GM21717 (cell line): ENCODE data around the gene TM2D3.
A peak's percentile ranks its signal among the peaks of the same experiment; 100 is the strongest.
"Not testable (repeated sequence)": the region's sequence is repeated elsewhere in the genome, so short reads cannot be mapped to it uniquely, and the experiment has no call there.

Source experiments
- ATAC-seq: cut with Tn5 transposase; IDR thresholded peaks from one replicate; pipeline ENCODE4 v1.9.1; 2021; ENCODE audit warnings: mild to moderate bottlenecking, moderate library complexity; ENCODE audit not compliant: unreplicated experiment

Gene TM2D3

DNA sequence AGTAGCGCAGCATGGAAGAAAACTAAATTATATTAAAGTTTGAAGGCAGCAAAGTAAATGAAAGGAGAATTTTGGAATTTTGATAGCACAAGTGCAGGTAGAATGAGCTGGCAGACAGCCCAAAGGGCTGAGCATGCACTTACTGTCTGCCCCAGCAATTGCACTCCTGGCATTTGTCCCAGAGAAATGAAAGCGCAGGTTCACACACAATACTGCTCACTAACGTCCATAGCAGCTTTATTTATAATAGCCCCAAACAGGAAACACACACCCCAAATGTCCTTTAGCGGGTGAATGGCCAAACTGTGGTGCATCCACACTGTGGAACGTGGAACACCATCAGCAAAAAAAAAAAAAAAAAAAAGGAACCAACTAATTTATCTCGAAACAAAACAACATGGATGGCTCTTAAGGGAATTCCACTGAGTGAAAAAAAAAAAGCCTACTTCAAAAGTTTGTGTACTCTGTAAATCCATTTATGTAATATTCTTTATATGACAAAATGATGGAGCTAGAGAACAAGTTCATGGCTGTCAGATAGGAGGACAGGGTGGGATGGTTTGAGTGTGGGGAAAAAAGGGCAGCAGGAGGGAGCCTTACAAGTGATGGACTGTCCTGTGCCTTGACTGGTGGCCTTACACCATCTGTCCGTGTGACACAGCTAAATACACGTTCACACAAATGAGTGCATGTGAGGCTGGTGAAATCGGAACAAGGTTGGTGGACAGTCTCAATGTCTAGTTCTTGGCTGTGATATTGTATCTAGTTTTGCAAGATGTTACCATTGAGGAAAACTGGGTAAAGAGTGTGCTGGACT, 6.0 kb upstream of the TM2D3 start:
- ATAC-seq = no peak

DNA sequence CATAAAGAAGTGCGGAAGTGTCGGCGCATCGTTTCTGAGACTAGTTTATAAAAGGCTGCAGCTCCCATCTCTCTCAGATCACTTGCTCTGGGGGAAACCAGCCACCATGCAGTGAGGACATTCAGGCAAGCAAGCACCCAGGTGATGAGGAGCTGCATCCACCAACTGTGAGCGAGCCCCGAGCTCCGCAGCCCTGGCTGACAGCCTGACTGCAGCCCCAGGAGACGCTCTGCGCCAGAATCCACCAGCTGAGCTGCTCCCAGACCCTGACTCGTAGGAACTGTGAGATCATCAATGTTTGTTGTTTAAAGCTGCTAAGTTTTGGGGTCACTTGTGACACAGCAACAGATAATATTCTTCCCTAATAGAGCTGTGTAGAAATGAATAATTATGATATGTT, 5.0 kb upstream of the TM2D3 start:
- no peak for ATAC-seq

DNA sequence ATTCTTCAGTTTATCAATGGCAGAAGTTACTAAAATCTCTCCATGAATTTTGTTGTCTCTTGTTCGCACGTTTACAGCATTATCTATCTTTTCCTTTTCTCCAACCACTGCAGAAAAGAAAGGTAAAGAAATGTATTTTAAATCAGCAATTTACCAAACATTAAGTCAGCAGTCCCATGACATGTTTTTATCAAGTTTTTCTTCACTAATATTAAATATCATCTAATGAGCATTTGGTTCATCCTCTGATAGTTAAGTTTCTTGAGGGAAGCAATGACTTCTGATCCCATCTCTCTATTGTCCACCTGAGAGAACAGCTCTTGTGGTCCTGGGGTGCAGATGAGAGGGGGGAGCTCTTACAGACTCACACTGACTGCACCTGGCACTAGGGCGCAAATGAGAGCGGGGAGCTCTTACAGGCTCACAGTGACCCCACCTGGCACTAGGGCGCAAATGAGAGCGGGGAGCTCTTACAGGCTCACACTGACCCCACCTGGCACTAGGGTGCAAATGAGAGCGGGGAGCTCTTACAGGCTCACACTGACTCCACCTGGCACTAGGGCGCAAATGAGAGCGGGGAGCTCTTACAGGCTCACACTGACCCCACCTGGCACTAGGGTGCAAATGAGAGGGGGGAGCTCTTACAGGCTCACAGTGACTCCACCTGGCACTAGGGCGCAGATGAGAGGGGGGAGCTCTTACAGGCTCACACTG, 2.6 kb upstream of the TM2D3 start:
- ATAC-seq = not testable (repeated sequence)

DNA sequence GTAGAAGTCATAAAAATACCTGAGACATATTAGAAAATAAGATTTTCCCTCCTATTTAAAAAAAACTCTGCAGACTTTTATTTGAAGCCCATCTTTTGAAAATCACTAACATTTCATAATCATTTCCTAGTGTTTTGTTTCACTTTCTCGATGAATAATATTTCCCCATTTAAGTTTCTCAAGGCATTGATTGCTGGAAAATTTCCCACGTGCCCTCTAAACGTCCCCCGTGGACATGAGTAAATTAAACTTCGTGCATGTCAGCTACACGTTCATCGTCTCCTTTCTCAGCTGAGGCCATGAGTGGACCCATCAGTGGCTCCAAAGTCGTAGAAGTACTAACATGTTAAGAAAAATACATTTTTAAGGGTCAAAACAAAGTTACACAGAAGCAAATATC, 2.0 kb upstream of the TM2D3 start:
- no peak for ATAC-seq

DNA sequence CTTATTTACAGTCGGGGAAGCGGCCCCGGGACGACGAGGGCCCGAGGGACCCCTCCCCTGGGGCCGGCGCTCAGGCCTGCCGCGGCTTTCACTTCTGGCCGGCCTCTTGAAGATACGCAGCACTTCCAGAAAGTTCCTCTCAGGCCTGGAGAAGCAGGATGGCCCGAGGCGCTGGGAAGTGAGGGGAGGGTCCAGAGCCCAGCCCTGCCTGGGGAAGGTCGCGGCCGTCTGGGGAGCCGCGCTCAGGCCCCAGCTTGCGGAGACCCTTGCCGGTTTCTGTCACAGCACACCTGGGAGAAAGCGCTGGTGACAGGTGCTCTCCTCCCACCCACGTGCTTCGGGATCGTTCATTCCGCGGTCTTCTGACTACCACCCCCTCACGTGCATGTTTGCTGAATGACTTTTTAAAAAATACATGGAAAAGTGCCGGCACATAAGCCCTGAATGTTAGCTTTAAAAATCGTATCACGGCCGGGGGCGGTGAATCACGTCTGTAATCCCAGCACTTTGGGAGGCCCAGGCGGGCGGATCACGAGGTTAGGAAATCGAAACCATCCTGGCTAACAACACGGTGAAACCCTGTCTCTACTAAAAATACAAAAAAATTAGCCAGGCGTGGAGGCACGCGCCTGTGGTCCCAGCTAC, 727 bp upstream of the TM2D3 start:
- ATAC-seq = peak; percentile 18

DNA sequence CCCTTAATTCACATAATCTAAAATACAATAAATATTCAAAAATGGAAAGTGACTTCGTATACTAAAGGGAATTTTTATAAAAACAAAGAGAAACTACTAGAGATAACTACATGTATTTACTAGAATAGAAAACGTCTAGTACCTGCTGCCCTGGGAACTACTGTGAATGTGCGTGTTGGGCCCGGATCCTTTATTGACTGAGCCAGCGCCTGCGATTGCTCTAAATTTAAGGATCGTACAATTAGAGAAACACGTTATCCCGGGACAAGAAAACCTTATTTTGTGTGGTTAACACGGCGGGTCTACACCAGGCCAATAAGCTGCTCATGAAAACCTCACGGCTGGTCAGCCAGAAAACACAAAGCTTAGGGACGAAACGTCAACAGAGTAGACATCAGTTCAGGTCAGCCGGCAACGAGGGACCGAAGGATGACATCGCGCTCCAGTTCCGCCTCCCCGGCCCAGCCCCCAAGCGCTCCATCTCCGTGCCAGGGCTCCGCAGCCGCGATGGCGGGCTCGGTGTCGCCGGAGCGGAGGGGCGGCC, 555 bp downstream of the TM2D3 start:
- peak; percentile 50 for ATAC-seq

DNA sequence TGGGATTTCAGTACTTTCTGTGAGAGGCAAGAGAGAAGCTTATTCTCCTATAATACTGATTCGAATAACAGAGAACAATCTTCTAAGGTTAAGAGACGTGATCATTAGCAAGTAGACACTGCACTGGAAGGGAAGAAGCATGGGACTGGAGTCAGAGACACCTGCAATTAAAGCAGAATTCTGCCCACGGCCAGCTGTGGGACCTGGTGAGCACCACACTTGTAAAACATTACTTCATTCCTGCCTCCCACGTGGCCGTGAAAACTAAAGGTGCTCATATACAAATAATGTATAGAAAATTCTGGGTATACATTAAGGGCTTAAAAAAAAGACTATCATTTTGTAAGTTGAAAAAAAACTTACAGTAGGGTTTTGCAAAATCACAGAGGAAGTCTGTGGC, 2.0 kb downstream of the TM2D3 start:
- ATAC-seq = no peak

DNA sequence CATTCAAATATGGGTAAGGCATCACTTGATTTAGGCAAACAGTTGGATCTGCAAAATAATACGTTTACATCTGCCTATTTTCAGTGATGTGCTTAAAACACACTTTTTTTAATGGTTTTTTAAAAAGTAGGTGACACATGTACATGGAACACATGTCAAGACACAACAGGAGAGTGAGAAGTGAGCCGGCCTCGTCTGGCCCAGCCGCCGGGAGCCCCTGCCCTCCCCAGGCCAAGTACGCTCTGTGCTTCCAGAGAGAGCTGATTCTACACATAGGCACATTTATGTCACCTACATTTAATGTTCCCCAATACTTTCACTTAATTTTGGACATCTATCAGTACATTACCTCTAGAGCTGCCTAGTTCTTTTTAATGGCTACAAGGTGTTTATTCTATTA, 3.8 kb downstream of the TM2D3 start:
- no peak for ATAC-seq

DNA sequence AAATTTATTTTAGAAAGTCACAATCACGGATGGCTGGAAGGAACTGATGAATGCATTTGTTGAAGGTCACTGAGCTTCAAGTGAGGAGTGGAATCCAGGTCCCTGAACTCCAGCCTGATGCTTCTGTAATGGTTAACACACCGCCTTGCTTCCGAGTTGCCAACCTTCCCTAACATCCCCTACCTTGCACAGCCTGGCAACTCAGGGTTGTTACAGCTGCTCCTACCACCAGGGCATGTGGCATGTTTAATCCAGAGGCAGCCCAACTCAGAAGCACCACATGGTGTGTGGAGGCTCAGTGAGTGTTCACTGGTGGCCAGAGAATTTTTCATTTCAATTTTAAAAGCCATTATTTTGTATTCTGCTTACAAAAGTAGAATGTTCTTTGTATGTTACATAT, 4.9 kb downstream of the TM2D3 start:
- ATAC-seq = no peak

DNA sequence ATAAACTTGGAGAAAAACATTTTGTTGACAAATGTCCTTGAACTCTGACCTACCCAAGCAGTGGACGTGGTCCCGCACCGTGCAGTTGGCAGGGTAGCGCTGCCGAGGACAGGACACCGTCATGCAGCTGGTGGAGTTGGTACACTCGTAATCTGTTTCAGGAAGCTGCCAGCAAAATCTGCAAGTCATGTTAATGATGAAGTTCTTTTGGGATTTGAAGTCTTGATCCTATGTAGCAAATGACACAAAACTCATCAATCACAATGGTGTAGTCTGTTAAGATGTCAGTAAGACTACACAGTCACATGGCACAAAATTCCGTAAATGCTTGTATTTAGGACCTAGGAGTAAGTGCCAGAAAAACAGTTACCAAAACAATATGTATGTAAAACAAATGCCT, 5.5 kb downstream of the TM2D3 start:
- no peak for ATAC-seq

DNA sequence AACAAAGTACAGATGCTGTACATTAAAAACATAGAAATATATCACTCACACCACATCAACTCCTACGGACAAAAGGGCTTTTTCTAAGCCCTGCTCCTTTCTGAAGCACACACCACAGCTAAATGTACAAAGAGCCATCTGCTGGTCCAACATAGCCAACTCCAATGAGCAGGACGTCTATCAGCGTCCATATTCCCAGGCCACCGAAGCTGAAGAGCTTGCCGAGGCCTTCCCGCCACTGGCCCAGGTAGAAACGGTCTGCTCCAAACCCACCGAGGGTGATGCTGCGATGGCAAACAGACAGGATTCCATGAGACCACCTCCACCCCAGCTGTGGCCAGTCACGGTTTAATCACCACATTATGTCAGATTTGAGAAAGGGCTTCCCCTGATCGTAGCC, 9.8 kb downstream of the TM2D3 start:
- ATAC-seq = no peak

DNA sequence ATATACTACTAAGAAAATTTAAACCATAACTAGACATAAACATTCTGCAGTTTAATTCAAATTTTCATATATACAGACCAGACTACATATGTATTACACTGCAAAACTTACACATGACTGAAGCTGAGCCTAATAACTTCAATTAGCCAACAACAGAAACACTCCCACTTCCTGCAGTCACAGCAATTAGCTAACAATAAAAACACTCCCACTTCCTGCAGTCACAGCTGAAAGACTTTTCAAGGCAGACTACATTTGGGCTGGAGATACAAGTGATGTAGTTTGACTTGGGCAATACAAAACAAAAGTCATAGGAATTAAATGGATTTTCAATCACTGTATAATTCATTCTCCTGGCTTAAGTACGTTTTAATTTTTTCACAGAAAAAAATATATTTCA, 10.3 kb downstream of the TM2D3 start:
- ATAC-seq = no peak

DNA sequence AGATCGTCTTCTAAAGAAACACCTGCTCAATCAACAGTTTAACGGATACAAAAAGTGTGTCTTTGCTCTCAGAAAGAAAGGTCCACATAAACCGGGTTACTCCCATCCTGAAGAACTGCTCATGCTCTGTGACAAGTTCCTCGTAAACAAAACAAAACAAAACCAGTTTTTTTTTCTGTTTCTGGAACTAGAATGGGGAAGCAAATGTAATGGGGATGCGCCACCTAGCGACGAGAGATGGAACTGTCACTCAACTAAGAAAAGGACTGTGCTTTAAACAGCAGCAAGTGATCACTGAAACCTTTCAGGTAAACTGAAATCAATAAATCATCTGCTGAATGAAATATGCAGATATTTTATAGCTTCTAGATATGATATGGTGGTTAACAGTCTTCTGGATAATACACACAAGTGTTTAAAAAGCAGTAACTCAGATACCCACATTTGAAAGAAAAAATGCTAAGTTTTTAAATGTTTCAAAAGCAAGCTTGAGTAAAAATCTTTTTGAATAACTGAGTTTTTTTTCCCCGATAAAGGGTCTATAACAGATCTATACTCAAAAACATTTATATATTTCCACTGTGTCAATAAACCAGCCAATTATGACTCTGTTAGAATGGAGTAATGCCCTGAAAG, 10.9 kb downstream of the TM2D3 start:
- peak; percentile 64 for ATAC-seq

DNA sequence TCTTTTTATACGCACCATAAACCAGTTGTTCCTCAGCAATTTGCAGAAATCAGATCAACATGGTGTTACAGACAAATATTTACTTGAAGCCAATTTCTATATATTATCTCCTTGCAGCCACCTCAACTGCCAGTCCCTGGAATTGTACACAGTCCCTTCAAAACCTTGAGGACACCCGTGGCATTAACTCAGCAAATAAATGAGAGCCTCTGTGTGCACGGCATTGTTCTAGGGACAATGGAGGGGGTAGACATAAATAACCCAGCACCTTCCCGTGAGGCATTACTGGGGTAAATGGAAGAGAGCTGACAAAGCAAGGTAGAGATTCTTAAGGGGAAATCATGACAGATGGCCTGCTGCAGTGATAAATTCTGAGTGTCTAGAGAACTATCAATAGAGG, 12.5 kb downstream of the TM2D3 start:
- ATAC-seq = no peak

DNA sequence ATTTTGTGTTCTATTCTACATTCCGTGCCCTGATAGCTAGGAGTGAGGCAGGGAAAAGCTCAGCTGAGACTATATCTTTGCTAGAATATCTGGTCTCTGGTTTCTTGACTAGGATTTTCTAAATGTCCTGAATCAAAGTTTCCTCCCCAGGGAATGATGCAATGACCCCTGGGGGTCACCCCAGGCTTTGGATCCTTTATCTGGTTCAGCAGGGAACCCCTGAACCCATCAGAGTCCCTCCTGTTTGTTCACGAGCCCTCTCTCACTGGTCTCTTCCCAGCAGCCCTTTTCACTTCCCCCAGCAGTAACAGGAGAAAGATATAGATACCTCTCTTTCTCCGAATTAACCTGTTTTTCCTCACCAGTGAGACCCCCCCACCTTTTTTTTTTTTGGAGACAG, 14.3 kb downstream of the TM2D3 start:
- no peak for ATAC-seq

DNA sequence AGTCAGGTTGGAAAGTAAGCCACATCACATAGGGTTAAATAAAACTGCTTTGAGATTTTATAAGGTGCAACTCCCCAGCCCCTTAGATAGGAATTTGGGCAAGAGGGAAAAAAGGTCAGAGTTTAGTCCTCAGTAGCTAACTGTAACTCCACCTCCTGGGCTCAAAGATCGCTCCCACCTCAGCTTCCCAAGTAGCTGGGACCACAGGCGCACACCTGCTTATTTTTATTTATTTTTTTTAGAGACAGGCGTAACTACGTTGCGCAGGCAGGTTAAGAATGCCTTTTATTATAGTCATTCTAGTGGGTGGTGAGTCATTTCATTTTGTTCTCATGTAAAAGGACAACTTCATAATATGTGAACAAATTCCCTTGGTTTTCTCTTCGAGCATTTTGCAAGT, 14.7 kb downstream of the TM2D3 start:
- ATAC-seq = no peak

DNA sequence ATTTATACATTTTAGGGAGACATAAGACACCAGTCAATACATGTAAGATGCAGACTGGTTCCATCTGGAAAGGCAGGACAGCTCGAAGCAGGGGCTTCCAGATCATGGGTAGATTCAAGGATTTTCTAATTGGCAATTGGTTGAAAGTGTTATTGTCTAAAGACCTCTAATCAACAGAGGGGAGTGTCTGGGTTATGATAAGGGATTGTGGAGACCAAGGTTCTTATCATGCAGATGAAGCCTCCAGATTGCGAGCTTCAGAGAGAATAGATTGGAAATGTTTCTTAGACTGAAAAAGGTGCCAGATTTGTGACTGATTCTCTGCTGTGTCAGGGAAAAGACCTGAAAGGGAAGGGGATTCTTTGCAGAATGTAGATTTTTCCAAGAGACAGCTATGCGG, 15.1 kb downstream of the TM2D3 start:
- ATAC-seq = no peak

DNA sequence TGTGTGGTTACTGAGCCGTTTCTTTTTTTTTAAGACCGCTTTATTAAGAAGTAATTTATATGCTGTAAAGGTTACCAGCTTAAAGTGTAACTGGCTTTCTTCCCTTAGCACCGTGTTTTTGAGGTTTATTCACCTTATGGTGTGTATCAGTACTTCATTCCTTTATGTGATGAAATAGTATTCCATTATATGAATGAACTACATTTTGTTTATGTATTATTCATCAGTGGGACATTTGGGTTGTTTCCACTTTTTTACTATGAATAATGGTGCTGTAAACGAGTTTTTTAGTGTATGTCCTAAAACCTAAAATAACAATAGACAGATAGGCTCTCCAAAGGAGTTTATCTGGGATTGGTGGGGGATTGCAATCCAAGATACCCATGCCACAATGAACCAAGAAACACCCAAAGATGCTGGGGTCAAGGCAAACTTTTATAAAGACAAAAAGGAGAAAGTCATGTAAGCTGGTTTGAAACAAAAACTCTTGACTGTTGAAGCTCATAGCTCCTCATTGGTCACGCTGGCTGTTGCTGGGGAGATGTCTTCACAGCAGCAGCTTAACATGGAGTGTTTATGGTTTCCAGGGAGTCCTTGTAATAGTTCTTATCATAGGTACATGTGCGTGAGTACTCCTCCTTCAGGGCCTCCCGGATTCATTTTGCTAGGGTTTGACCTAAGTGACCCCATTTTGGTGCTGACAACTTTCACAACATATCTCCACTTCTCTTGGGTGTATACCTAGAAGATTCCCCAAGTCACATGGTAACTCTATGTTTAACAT, 16.0 kb downstream of the TM2D3 start:
- ATAC-seq = no peak

DNA sequence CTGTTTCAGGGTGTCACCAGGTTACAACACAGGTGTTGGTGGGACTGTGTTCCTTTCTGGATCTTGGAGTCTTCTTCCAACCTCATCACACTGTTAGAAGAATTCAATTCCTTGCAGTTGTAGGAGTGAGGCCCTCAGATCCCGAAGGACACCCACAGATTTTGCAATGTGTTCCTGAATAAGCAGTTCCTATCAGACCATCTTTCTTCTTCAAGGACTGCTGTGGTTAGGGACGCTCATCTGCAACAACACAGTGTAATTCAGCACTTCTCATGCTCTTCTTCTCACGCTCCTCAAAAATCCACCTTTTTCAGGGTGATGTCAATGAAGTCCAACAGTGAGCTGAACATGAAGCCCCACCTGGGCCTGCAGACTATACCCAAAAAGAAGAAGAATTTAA, 18.8 kb downstream of the TM2D3 start:
- ATAC-seq = no peak

DNA sequence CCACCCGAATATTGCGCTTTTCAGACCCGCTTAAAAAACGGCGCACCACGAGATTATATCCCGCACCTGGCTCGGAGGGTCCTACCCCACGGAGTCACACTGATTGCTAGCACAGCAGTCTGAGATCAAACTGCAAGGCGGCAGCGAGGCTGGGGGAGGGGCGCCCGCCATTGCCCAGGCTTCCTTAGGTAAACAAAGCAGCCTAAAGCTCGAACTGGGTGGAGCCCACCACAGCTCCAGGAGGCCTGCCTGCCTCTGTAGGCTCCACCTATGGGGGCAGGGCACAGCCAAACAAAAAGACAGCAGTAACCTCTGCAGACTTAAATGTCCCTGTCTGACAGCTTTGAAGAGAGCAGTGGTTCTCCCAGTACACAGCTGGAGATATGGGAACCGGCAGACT, 25.5 kb downstream of the TM2D3 start:
- ATAC-seq = not testable (repeated sequence)

DNA sequence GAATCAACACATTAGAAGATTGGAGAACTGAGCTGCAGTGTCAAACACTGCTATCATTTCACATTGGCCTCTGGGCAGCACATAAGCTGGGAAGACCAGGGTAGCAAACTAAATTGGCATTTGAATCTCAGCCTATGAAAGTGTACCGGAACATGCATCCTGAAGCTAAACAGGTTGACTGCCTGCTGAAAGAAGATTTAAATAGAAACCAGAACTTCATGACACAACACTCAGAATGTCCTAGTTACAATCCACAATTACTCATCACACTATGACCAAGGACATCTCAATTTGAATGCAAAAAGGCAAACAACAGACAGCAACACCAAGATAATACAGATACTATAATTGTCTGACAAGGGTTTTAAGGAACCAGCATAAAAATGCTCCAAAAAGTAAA, 26.2 kb downstream of the TM2D3 start:
- no peak for ATAC-seq
